ENCODE results near the gene TJP1. TPM values are rescaled to one million over a fixed set of nuclear protein-coding genes. Genes with fewer than 3 reads are reported as not detected.
A peak's percentile ranks its signal among the peaks of the same experiment; 100 is the strongest.

TJP1 gene
- total RNA-seq, 1 experiment from 2014 or later = 140 TPM

DNA sequence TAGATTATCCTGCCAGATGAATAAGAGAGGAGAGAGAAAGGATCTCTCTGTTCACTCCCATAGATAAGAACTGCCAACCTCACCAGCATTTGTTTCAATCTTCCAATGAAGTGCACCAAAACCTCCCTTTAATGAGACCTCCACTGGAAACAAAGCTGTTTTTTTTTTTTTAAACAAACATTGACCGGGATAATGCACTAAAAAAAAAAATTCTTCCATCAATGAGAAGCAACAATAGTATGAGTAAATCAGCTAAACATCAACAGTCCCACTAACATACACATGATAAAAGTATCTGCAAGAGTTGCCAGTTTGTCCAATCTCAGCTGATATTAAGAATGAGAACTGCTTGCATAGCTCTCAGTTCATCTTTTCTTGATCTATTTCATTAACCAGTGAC, 19.9 kb downstream of the TJP1 start:
- Mint-ChIP-seq H3K27ac (0 out of 7 replicates have a peak overlapping the region, but pooled peaks of 1 of the 3 experiments have one; percentile 3), H3K4me1 (peaks cover 12 to 30% of the 10 kb centered on the region in 2 experiments), H3K36me3 (ENCODE audit: insufficient read depth in 1 of 3, low read depth in 3 of 3) (peaks cover 19 to 21% (median 21%) of the 10 kb centered on the region in 3 experiments), H3K9me3 (no peaks in the 10 kb centered on the region), H3K4me3 (no peak overlapping the region), H3K27me3 (ENCODE audit: low read depth) (no peaks in the 10 kb centered on the region)
- Histone ChIP-seq H3T11ph (ENCODE audit: low read length) (no peak overlapping the region), H3K14ac (ENCODE audit: insufficient read depth, low read length) (no peak overlapping the region), H3K9me3 (ENCODE audit: control insufficient read depth, low read depth, low read length) (no peaks in the 10 kb centered on the region), H4K5ac (ENCODE audit: insufficient read length, low read depth, low read length) (no peak overlapping the region), H3K4me1 (ENCODE audit: insufficient read depth, low read length) (peaks cover 3% of the 10 kb centered on the region; the same call in 1 of the 2 replicates), H2BK20ac (ENCODE audit: low read depth, low read length, poor library complexity, severe bottlenecking) (no peak overlapping the region), H2BK5ac (ENCODE audit: insufficient read length, low read length) (no peak overlapping the region), H4K8ac (replicated peaks; ENCODE audit: insufficient read length, low read depth, low read length) (no peak overlapping the region), H2AFZ (ENCODE audit: low read length) (no peak overlapping the region), H3K9ac (ENCODE audit: extremely low read depth, insufficient read length, low read length) (no peak overlapping the region), H3K27me3 (ENCODE audit: insufficient read depth, low read length) (no peaks in the 10 kb centered on the region), H3K27ac (ENCODE audit: insufficient read length, low read depth, low read length) (no peak overlapping the region), H3K18ac (ENCODE audit: insufficient read length, low read depth, low read length) (no peak overlapping the region), H3K79me2 (ENCODE audit: insufficient read depth, low read length) (peaks cover 24% of the 10 kb centered on the region; the same call in 1 of the 2 replicates), H3K56ac (ENCODE audit: insufficient read length, low read depth, low read length) (no peak overlapping the region), H4K91ac (ENCODE audit: insufficient read length, low read depth, low read length) (no peak overlapping the region), H2BK120ac (ENCODE audit: low read depth, low read length, poor library complexity, severe bottlenecking) (no peak overlapping the region), H2AK5ac (ENCODE audit: insufficient read length, low read length) (no peak overlapping the region), H3K4ac (ENCODE audit: low read depth, low read length) (no peak overlapping the region), H4K20me1 (ENCODE audit: control insufficient read depth, insufficient read depth, insufficient read length) (no peaks in the 10 kb centered on the region), H3K23ac (ENCODE audit: insufficient read length, low read depth, low read length) (no peak overlapping the region), H3K23me2 (ENCODE audit: insufficient read length, low read depth, low read length, poor library complexity, severe bottlenecking) (no peaks in the 10 kb centered on the region), H2BK15ac (ENCODE audit: low read depth, low read length) (no peak overlapping the region), H3K4me2 (ENCODE audit: insufficient read depth, insufficient read length, low read length) (no peak overlapping the region), H3K79me1 (ENCODE audit: insufficient read depth, low read depth, low read length, poor library complexity, severe bottlenecking) (no peaks in the 10 kb centered on the region), H2BK12ac (ENCODE audit: insufficient read length, low read depth, low read length) (no peak overlapping the region)
- no CpG with 5 or more reads among the region's 1 CpG for WGBS (ENCODE audit: extremely low coverage, insufficient read length, low lambda C conversion rate)
- TF ChIP-seq, protein P1, sequence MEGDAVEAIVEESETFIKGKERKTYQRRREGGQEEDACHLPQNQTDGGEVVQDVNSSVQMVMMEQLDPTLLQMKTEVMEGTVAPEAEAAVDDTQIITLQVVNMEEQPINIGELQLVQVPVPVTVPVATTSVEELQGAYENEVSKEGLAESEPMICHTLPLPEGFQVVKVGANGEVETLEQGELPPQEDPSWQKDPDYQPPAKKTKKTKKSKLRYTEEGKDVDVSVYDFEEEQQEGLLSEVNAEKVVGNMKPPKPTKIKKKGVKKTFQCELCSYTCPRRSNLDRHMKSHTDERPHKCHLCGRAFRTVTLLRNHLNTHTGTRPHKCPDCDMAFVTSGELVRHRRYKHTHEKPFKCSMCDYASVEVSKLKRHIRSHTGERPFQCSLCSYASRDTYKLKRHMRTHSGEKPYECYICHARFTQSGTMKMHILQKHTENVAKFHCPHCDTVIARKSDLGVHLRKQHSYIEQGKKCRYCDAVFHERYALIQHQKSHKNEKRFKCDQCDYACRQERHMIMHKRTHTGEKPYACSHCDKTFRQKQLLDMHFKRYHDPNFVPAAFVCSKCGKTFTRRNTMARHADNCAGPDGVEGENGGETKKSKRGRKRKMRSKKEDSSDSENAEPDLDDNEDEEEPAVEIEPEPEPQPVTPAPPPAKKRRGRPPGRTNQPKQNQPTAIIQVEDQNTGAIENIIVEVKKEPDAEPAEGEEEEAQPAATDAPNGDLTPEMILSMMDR (conservative IDR thresholded peaks at IDR 0.05) = no peak
- DNase-seq = no peak
